Activated B cell treated with CpG ODN at 0.5 μM for 24 hours (primary cell): ENCODE results near the gene CCDC169. TPM values are rescaled to one million over a fixed set of nuclear protein-coding genes. Genes with fewer than 3 reads are reported as not detected.

ENCODE experiments used
- ATAC-seq: fragments of 200-7000 bp; cut with Tn5 transposase; one replicate; pipeline ENCODE4 v1.10.0; 2021; ENCODE audit warnings: low read depth, mild to moderate bottlenecking, moderate library complexity
- CTCF ChIA-PET: fragments of 350-600 bp; sonication (Branson Sonifier 250); formaldehyde crosslinking; loops from one replicate; lab custom pipeline; 2021; ENCODE audit warnings: antibody characterized with exemption; lab: Charles Lee
- POLR2A ChIA-PET: fragments of 350-600 bp; sonication (Branson Sonifier 250); formaldehyde crosslinking; loops from one replicate; lab custom pipeline; 2021; ENCODE audit warnings: antibody characterized with exemption; lab: Charles Lee
- DNase-seq: peaks from one replicate; pipeline ENCODE4 v3.0.0; 2022
- H3K27ac Mint-ChIP-seq: one replicate; pipeline ENCODE4 v1.8.0; 2020; ENCODE audit warnings: mixed read lengths
- H3K27me3 Mint-ChIP-seq: one replicate; pipeline ENCODE4 v1.8.0; 2021; ENCODE audit warnings: mixed read lengths
- H3K36me3 Mint-ChIP-seq: one replicate; pipeline ENCODE4 v1.8.0; 2021; ENCODE audit warnings: low read depth, mixed read lengths
- H3K4me1 Mint-ChIP-seq: one replicate; pipeline ENCODE4 v1.8.0; 2021; ENCODE audit warnings: mixed read lengths
- H3K4me3 Mint-ChIP-seq: one replicate; pipeline ENCODE4 v1.8.0; 2020; ENCODE audit warnings: mild to moderate bottlenecking, mixed read lengths
- H3K9me3 Mint-ChIP-seq: one replicate; pipeline ENCODE4 v1.8.0; 2020; ENCODE audit warnings: mixed read lengths
- intact Hi-C: fragments of 100-400 bp; cut with micrococcal nuclease; formaldehyde crosslinking; loops from one replicate; pipeline ENCODE4 v1.15.1; 2024
- total RNA-seq: library from RNA; stranded (reverse); gene quantifications from 2 replicates; pipeline ENCODE4 v1.2.3, GENCODE V29; 2022
- TF ChIP-seq, protein P1 (sequence below): fragments of 200-600 bp; IDR thresholded peaks from one replicate; pipeline ENCODE4 v1.8.0; 2022; ENCODE audit warnings: antibody characterized with exemption, mild to moderate bottlenecking

Gene CCDC169
- total RNA-seq, 1 donor from 2014 or later: 0.18 TPM

DNA sequence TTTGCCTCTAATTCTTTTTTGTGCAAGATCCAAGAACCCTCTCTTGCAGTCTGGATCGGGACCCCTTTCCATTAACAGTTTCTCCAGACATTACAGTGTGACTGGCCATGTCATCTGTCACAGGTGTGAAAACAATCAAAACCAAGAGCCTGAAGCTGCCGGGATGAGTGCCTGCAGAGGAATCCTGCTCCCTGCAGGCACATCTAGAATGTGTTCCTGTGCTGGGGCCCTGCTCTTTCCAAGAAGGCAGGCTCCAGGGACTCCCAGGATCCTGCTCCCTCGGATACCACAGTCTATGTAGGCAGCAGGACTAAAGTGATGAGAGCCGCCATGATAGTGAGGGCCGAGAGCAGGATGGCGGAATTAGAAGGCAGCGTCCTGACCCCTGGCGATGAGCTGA lies 38.8 kb downstream of the CCDC169 start:
- no peaks in the 10 kb centered on the region for H3K4me1 Mint-ChIP-seq
- POLR2A ChIA-PET: no interaction called here
- no peaks in the 10 kb centered on the region for H3K9me3 Mint-ChIP-seq
- TF ChIP-seq, protein P1, sequence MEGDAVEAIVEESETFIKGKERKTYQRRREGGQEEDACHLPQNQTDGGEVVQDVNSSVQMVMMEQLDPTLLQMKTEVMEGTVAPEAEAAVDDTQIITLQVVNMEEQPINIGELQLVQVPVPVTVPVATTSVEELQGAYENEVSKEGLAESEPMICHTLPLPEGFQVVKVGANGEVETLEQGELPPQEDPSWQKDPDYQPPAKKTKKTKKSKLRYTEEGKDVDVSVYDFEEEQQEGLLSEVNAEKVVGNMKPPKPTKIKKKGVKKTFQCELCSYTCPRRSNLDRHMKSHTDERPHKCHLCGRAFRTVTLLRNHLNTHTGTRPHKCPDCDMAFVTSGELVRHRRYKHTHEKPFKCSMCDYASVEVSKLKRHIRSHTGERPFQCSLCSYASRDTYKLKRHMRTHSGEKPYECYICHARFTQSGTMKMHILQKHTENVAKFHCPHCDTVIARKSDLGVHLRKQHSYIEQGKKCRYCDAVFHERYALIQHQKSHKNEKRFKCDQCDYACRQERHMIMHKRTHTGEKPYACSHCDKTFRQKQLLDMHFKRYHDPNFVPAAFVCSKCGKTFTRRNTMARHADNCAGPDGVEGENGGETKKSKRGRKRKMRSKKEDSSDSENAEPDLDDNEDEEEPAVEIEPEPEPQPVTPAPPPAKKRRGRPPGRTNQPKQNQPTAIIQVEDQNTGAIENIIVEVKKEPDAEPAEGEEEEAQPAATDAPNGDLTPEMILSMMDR: no peak
- no peak overlapping the region for H3K4me3 Mint-ChIP-seq
- CTCF ChIA-PET: no interaction called here
- no peak overlapping the region for H3K27ac Mint-ChIP-seq
- no peaks in the 10 kb centered on the region for H3K27me3 Mint-ChIP-seq
- ATAC-seq (no peak), DNase-seq (no peak)
- intact Hi-C loops: no loop called here
- no peaks in the 10 kb centered on the region for H3K36me3 Mint-ChIP-seq

DNA sequence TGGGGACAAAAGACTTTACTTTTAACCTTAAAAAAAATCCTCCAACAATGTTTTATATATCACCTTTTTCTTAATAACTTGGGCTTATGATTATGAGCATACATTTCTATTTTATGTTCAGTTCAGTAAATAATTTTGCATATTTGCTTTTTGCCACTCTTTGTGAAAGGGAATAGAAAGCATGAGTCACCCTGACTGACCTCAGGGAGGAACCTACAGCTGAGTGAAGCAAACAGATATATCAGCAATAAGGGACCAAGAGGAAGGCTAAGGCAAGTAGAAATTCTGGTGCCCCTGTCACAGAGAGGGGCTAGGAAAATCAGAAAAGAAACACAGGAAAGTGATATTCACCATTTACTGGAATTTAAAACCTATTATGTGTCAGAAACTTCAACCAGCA lies 46.1 kb downstream of the CCDC169 start:
- ChIA-PET POLR2A (no interaction called here), CTCF (no interaction called here)
- ATAC-seq: no peak
- H3K4me3 Mint-ChIP-seq: no peak overlapping the region
- intact Hi-C loops: no loop called here
- no peaks in the 10 kb centered on the region for H3K36me3 Mint-ChIP-seq
- DNase-seq: no peak
- no peaks in the 10 kb centered on the region for H3K27me3 Mint-ChIP-seq
- TF ChIP-seq, protein P1: no peak
- no peaks in the 10 kb centered on the region for H3K4me1 Mint-ChIP-seq
- no peaks in the 10 kb centered on the region for H3K9me3 Mint-ChIP-seq
- H3K27ac Mint-ChIP-seq: no peak overlapping the region

DNA sequence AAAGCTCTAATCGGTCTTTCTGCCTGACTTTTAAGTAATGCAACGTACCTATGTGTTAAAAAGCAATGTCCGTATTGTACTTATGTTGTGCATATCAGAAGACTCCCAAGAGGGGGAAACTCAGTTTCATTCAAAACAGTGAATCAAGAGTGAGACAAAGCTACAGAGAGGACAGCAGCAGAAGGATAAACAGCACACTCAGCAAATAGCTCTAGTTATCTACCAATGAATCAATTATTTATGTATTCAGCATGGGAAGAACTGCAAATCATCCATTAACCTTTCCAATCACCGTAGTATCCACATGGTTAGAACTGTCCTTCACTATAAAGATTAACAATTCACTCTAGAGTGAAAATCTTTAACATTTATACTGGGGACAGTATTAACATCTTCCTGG lies 46.6 kb downstream of the CCDC169 start:
- ChIA-PET CTCF (no interaction called here), POLR2A (no interaction called here)
- peaks cover 3% of the 10 kb centered on the region for H3K9me3 Mint-ChIP-seq
- no peak overlapping the region for H3K27ac Mint-ChIP-seq
- no peak for DNase-seq
- H3K4me3 Mint-ChIP-seq: no peak overlapping the region
- intact Hi-C loops: no loop called here
- H3K4me1 Mint-ChIP-seq: no peaks in the 10 kb centered on the region
- H3K27me3 Mint-ChIP-seq: no peaks in the 10 kb centered on the region
- TF ChIP-seq, protein P1: no peak
- ATAC-seq: no peak
- H3K36me3 Mint-ChIP-seq: no peaks in the 10 kb centered on the region

DNA sequence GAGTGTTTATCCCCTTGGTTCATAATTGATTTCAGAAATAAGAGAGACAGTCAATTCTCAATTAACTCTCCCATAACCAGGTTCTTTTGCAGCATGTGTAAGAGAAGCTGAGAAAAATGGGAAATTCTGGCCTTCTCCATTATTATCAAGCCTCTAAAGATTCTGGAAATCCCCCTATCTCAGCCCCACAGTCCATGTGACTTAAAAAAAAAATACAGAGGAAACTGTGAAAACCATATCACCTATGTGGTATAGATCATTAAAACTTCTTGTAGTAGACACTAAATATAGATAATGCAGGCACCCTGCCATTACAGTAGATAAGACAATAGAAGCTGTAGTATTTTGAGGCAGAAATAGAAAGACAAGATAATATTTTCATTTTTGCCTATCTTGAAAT lies 48.9 kb downstream of the CCDC169 start:
- Mint-ChIP-seq H3K27ac (no peak overlapping the region), H3K4me3 (no peak overlapping the region), H3K27me3 (no peaks in the 10 kb centered on the region), H3K9me3 (peaks cover 3% of the 10 kb centered on the region), H3K36me3 (no peaks in the 10 kb centered on the region), H3K4me1 (no peaks in the 10 kb centered on the region)
- TF ChIP-seq, protein P1: no peak
- DNase-seq: no peak
- ATAC-seq: no peak
- CTCF ChIA-PET: no interaction called here
- POLR2A ChIA-PET: no interaction called here
- intact Hi-C loops: no loop called here

DNA sequence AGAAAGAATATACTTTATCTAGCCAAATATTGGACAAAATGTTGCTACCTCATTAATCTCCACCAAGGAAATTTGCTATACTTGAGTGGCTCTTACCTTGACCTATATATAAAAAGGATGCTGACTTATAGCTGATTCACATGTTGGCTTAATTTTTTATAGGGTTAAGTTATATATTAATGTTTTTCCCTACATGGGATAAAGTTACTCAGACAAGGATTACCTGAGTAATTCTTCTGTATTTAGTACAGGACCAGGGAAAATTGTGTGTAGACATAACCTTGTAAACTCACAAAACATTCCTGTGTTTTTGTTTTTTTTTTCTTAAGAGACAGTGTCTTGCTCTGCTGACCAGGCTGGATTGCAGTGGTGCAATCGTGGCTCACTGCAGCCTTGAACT lies 52.6 kb downstream of the CCDC169 start:
- no peak for DNase-seq
- H3K27ac Mint-ChIP-seq: no peak overlapping the region
- no peaks in the 10 kb centered on the region for H3K4me1 Mint-ChIP-seq
- ChIA-PET POLR2A (no interaction called here), CTCF (no interaction called here)
- TF ChIP-seq, protein P1: no peak
- no peak for ATAC-seq
- intact Hi-C loops: no loop called here
- H3K27me3 Mint-ChIP-seq: no peaks in the 10 kb centered on the region
- peaks cover 3% of the 10 kb centered on the region for H3K9me3 Mint-ChIP-seq
- H3K36me3 Mint-ChIP-seq: no peaks in the 10 kb centered on the region
- no peak overlapping the region for H3K4me3 Mint-ChIP-seq
